Liver (tissue), 3 donors: Measurements from ENCODE around the gene GATA6.

Experiments
- TAF1 ChIP-seq: conservative IDR thresholded peaks from 2 replicates; pipeline ENCODE4 v1.6.1; 2016; ENCODE audit warnings: antibody characterized with exemption, mild to moderate bottlenecking
- YY1 ChIP-seq: IDR thresholded peaks from 2 replicates; pipeline ENCODE4 v1.6.1; 2016; ENCODE audit warnings: antibody characterized with exemption, mild to moderate bottlenecking
- ZBTB33 ChIP-seq: IDR thresholded peaks from 2 replicates; pipeline ENCODE4 v1.6.1; 2016; ENCODE audit warnings: antibody characterized with exemption
- TF ChIP-seq, protein P1 (sequence below): fragments of 150-350 bp; IDR thresholded peaks from 2 replicates; pipeline ENCODE4 v1.5.1; 2017; ENCODE audit warnings: improper control_type of control experiment, low read depth, low read length; ENCODE audit not compliant: missing input control
- donor health status: healthy.
- donor health status: healthy.

- TF ChIP-seq TAF1 (no peak), YY1 (no peak), ZBTB33 (no peak)
- TF ChIP-seq, protein P1, sequence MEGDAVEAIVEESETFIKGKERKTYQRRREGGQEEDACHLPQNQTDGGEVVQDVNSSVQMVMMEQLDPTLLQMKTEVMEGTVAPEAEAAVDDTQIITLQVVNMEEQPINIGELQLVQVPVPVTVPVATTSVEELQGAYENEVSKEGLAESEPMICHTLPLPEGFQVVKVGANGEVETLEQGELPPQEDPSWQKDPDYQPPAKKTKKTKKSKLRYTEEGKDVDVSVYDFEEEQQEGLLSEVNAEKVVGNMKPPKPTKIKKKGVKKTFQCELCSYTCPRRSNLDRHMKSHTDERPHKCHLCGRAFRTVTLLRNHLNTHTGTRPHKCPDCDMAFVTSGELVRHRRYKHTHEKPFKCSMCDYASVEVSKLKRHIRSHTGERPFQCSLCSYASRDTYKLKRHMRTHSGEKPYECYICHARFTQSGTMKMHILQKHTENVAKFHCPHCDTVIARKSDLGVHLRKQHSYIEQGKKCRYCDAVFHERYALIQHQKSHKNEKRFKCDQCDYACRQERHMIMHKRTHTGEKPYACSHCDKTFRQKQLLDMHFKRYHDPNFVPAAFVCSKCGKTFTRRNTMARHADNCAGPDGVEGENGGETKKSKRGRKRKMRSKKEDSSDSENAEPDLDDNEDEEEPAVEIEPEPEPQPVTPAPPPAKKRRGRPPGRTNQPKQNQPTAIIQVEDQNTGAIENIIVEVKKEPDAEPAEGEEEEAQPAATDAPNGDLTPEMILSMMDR, result no peak
Observed at GRCh38 chr18:22159014-22159413, 10.4 kb upstream of the GATA6 start.
